ENCODE results near the gene DSCAML1.

- TF ChIP-seq CTCF (IDR thresholded peaks at IDR 0.05) (no peak), POLR2A (IDR thresholded peaks at IDR 0.05) (no peak)
These were observed 173.2 kb downstream of the DSCAML1 start for GRCh38 chr11:117623831-117624271.
